Activated T-cell treated with anti-CD3 and anti-CD28 coated beads, Interleukin-2, amount 50 U/mL, for 72 hours (primary cell): ENCODE measurements around the gene PHOX2A. TPM values are rescaled to one million over a fixed set of nuclear protein-coding genes. Genes with fewer than 3 reads are reported as not detected.
"Not testable (repeated sequence)": the region's sequence is repeated elsewhere in the genome, so short reads cannot be mapped to it uniquely, and the experiment has no call there.

Experiments used
- ATAC-seq, 2 donors: fragments of 150-1000 bp; cut with Tn5 transposase; replicated peaks in 1 of 2; 2 replicates each; pipeline ENCODE4 v1.10.0; 2021; ENCODE audit warnings: moderate library complexity in 2 of 2, mild to moderate bottlenecking in 1 of 2
- DNase-seq, 2 donors: peaks; one replicate each; pipeline ENCODE4 v3.0.0; 2021 to 2022; ENCODE audit warnings: mixed read lengths in 1 of 2
- H3K27ac Mint-ChIP-seq: one replicate; pipeline ENCODE4 v1.8.0; 2022; ENCODE audit warnings: mild to moderate bottlenecking, moderate library complexity, mixed read lengths
- H3K27me3 Mint-ChIP-seq: one replicate; pipeline ENCODE4 v1.8.0; 2022; ENCODE audit warnings: low read depth, mixed read lengths
- H3K36me3 Mint-ChIP-seq, 2 donors: one replicate each; pipeline ENCODE4 v1.8.0; 2022; ENCODE audit warnings: mixed read lengths in 2 of 2, mild to moderate bottlenecking in 1 of 2; ENCODE audit not compliant: insufficient read depth in 2 of 2
- H3K4me1 Mint-ChIP-seq: one replicate; pipeline ENCODE4 v1.8.0; 2022; ENCODE audit warnings: low read depth, mixed read lengths
- H3K4me3 Mint-ChIP-seq, 2 donors: one replicate each; pipeline ENCODE4 v1.8.0; 2022; ENCODE audit warnings: mild to moderate bottlenecking in 2 of 2, mixed read lengths in 2 of 2, moderate library complexity in 2 of 2
- H3K9me3 Mint-ChIP-seq, 2 donors: one replicate each; pipeline ENCODE4 v1.8.0; 2022; ENCODE audit warnings: mixed read lengths in 2 of 2
- total RNA-seq, 2 donors: library from RNA; stranded (reverse); gene quantifications; one replicate each; pipeline ENCODE4 v1.2.3, GENCODE V29; 2022

PHOX2A gene
- total RNA-seq, 2 donors from 2014 or later, result not detected

DNA sequence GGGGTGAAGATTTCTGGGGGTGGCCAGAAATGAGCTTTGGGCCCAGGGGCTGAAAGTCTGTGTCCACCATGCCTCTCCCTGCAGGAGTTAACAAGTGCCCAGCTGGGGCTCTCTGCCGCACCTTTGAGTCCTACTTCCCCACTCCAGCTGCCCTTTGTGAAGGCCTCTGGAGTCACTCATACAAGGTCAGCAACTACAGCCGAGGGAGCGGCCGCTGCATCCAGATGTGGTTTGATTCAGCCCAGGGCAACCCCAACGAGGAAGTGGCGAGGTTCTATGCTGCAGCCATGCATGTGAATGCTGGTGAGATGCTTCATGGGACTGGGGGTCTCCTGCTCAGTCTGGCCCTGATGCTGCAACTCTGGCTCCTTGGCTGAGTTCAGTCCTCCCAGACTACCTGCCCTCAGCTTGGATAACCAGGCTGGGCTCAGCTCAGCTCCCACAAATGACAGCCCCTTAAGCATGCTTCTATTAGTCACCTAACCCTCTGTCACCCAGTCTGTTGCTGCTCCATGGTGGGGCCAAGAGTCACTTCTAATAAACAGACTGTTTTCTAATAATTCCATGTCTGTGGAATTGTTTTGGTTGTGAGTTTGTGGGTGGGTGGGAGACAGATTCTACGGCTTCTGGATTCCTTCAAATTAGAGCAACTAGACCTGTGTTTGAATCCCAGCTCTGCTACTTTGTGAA is 22.4 kb downstream of the PHOX2A start:
- Mint-ChIP-seq H3K27me3 (peaks cover 19% of the 10 kb centered on the region), H3K4me1 (peaks cover 29% of the 10 kb centered on the region), H3K9me3 (no peaks in the 10 kb centered on the region), H3K36me3 (peaks cover 4 to 7% of the 10 kb centered on the region in 2 donors), H3K4me3 (no peak overlapping the region), H3K27ac (no peak overlapping the region)
- DNase-seq (no peak), ATAC-seq (no peak)

GRCh38 chr11:72220696-72221363 is 23.1 kb downstream of the PHOX2A start:
- H3K36me3 Mint-ChIP-seq, result peaks cover 4 to 7% of the 10 kb centered on the region in 2 donors
- no peak overlapping the region for H3K27ac Mint-ChIP-seq
- no peaks in the 10 kb centered on the region for H3K9me3 Mint-ChIP-seq
- H3K4me1 Mint-ChIP-seq, result peaks cover 23% of the 10 kb centered on the region
- DNase-seq (no peak), ATAC-seq (no peak)
- no peak overlapping the region for H3K4me3 Mint-ChIP-seq
- peaks cover 23% of the 10 kb centered on the region for H3K27me3 Mint-ChIP-seq

DNA sequence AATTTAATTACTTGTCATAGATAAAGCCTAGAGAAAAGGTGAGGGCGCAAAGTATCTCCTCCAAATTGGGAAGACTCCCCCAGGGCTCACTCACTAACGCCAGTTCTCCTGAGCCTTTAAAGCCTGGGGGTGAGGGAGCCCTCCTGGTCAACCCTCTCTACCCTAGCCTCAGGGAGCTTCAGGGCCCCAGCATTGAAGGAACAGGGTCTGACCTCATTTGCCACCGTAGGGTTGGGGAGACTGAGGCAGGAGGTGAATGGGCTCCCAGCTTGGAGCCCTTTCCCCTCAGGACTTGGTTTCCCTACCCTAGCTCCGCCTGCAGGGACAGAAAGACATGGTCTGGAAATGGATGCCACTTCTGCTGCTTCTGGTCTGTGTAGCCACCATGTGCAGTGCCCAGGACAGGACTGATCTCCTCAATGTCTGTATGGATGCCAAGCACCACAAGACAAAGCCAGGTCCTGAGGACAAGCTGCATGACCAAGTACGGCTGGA is 25.7 kb downstream of the PHOX2A start:
- no peak overlapping the region for H3K4me3 Mint-ChIP-seq
- H3K27me3 Mint-ChIP-seq, result peaks cover 23% of the 10 kb centered on the region
- H3K4me1 Mint-ChIP-seq, result peaks cover 15% of the 10 kb centered on the region
- no peaks in the 10 kb centered on the region for H3K9me3 Mint-ChIP-seq
- H3K36me3 Mint-ChIP-seq, result peaks cover 0 to 1% of the 10 kb centered on the region in 2 donors
- ATAC-seq (no peak), DNase-seq (no peak)
- H3K27ac Mint-ChIP-seq, result no peak overlapping the region

GRCh38 chr11:72217841-72218240 is 26.1 kb downstream of the PHOX2A start:
- no peaks in the 10 kb centered on the region for H3K9me3 Mint-ChIP-seq
- H3K4me1 Mint-ChIP-seq, result peaks cover 13% of the 10 kb centered on the region

GRCh38 chr11:72216638-72217037 is 27.3 kb downstream of the PHOX2A start, which contains the start of gene FOLR2:
FOLR2 (plus strand) TSS chr11:72216794; CDS start chr11:72218585, 1,791 bp downstream.
- peaks cover 23% of the 10 kb centered on the region for H3K27me3 Mint-ChIP-seq
- peaks cover 4% of the 10 kb centered on the region for H3K4me1 Mint-ChIP-seq
- ATAC-seq (no peak), DNase-seq (no peak)
- H3K9me3 Mint-ChIP-seq, result no peaks in the 10 kb centered on the region
- no peaks in the 10 kb centered on the region for H3K36me3 Mint-ChIP-seq
- no peak within 1 kb of the TSS for H3K4me3 Mint-ChIP-seq
- no peak within 1 kb of the TSS for H3K27ac Mint-ChIP-seq

More at GRCh38 chr11:72217841-72218240, 26.1 kb downstream of the PHOX2A start:
- no peaks in the 10 kb centered on the region for H3K36me3 Mint-ChIP-seq
- no peak for ATAC-seq
- no peak overlapping the region for H3K4me3 Mint-ChIP-seq
- H3K27me3 Mint-ChIP-seq, result peaks cover 23% of the 10 kb centered on the region
- no peak overlapping the region for H3K27ac Mint-ChIP-seq
- DNase-seq, result no peak

- DNase-seq (no peak), ATAC-seq (no peak)
- H3K4me3 Mint-ChIP-seq, result no peak overlapping the region
- peaks cover 8 to 10% of the 10 kb centered on the region in 2 donors for H3K36me3 Mint-ChIP-seq
- peaks cover 4 to 9% of the 10 kb centered on the region in 2 donors for H3K9me3 Mint-ChIP-seq
- peaks cover 8% of the 10 kb centered on the region for H3K27me3 Mint-ChIP-seq
- no peaks in the 10 kb centered on the region for H3K4me1 Mint-ChIP-seq
- no peak overlapping the region for H3K27ac Mint-ChIP-seq
These were observed 34.9 kb downstream of the PHOX2A start for GRCh38 chr11:72209101-72209500.

DNA sequence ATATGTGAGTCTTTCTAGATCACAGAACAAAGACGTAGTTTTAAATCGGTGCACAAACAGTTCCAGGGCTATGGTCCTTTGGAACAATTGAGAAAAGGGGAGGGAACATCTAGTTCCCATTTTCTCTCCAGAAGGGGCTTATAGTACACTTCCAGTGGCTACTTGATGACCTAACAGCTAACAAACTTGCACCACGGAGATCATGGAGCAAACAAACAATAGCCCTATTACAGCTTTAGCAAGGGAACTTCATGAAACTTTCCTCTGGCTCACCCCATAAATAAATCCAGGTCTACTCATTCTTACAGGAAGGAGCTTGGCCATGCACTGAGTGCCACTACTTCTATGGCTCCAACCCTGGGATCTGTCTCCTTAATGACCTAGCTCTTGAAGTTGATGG is 35.7 kb downstream of the PHOX2A start:
- Mint-ChIP-seq H3K27ac (no peak overlapping the region), H3K4me1 (no peaks in the 10 kb centered on the region), H3K4me3 (no peak overlapping the region), H3K9me3 (peaks cover 4 to 9% of the 10 kb centered on the region in 2 donors), H3K36me3 (peaks cover 8 to 10% of the 10 kb centered on the region in 2 donors), H3K27me3 (peaks cover 8% of the 10 kb centered on the region)
- ATAC-seq (no peak), DNase-seq (no peak)

DNA sequence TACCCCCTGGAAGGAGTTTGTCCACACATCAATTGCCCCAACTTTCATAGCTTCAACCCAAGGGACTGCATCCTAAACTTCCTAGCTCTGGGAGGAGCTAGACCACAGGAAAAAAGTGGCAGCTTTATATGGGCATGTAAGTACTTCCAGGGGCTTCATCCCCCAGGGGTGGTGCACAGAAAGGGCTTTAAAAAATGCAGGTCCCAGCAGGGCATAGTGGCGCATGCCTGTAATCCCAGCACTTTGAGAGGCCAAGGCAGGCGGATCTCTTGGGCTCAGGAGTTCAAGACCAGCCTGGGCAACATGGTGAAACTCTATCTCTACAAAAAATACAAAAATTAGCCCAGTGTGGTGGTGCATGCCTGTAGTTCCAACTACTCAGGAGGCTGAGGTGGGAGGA is 37.2 kb downstream of the PHOX2A start:
- not testable (repeated sequence) for H3K27ac Mint-ChIP-seq, DNase-seq, H3K9me3 Mint-ChIP-seq, H3K4me3 Mint-ChIP-seq, H3K4me1 Mint-ChIP-seq, ATAC-seq, H3K27me3 Mint-ChIP-seq
- H3K36me3 Mint-ChIP-seq, result peaks cover 8 to 10% of the 10 kb centered on the region in 2 donors

GRCh38 chr11:72204886-72205285 is 39.1 kb downstream of the PHOX2A start:
- H3K36me3 Mint-ChIP-seq, result peaks cover 7 to 9% of the 10 kb centered on the region in 2 donors
- ATAC-seq, result no peak

DNA sequence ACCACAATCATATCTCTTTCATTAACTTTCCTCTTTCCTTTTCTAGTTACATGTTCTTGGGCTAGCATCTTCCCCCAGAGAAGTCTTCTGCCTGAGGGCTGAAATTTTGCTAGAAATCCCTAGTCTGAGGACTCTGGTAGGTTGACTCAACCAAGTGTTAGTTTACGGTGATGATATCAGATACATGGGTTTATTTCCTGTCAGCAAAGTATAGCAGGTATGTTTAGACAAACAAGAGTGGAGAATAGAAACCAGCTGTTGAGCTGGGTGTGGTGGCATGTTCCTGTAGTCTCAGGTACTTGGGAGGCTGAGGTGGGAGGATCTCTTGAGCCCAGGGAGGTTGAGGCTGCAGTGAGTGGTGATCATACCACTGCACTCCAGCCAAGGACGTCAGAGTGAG is 40.8 kb downstream of the PHOX2A start:
- no peaks in the 10 kb centered on the region for H3K36me3 Mint-ChIP-seq

More at GRCh38 chr11:72204886-72205285, 39.1 kb downstream of the PHOX2A start:
- Mint-ChIP-seq H3K27ac (no peak overlapping the region), H3K4me3 (no peak overlapping the region), H3K9me3 (peaks cover 2 to 8% of the 10 kb centered on the region in 2 donors), H3K4me1 (no peaks in the 10 kb centered on the region), H3K27me3 (peaks cover 8% of the 10 kb centered on the region)
- DNase-seq, result no peak

GRCh38 chr11:72202571-72202970 is 41.4 kb downstream of the PHOX2A start:
- Mint-ChIP-seq H3K4me3 (no peak overlapping the region), H3K9me3 (no peaks in the 10 kb centered on the region), H3K27me3 (no peaks in the 10 kb centered on the region), H3K27ac (no peak overlapping the region), H3K36me3 (no peaks in the 10 kb centered on the region), H3K4me1 (no peaks in the 10 kb centered on the region)
- DNase-seq (no peak), ATAC-seq (no peak)

More for the DNA sequence above, 40.8 kb downstream of the PHOX2A start:
- H3K27ac Mint-ChIP-seq, result no peak overlapping the region
- H3K27me3 Mint-ChIP-seq, result no peaks in the 10 kb centered on the region
- no peak overlapping the region for H3K4me3 Mint-ChIP-seq
- DNase-seq (no peak), ATAC-seq (no peak)
- H3K9me3 Mint-ChIP-seq, result no peaks in the 10 kb centered on the region
- no peaks in the 10 kb centered on the region for H3K4me1 Mint-ChIP-seq

DNA sequence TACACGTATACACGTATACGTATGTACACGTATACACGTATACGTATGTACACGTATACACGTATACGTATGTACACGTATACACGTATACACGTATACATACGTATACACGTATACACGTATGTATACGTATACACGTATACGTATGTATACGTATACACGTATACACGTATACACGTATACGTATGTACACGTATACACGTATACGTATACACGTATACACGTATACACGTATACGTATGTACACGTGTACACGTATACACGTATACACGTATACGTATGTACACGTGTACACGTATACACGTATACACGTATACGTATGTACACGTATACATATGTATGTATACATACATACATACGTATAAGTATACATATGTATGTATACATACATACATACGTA is 42.5 kb downstream of the PHOX2A start:
- DNase-seq, H3K36me3 Mint-ChIP-seq, H3K27me3 Mint-ChIP-seq, H3K4me3 Mint-ChIP-seq, H3K9me3 Mint-ChIP-seq, H3K4me1 Mint-ChIP-seq, H3K27ac Mint-ChIP-seq, ATAC-seq: not testable (repeated sequence)

- Mint-ChIP-seq H3K9me3 (no peaks in the 10 kb centered on the region), H3K27ac (no peak overlapping the region), H3K4me1 (no peaks in the 10 kb centered on the region), H3K36me3 (no peaks in the 10 kb centered on the region), H3K4me3 (no peak overlapping the region), H3K27me3 (no peaks in the 10 kb centered on the region)
- ATAC-seq, result no peak
- DNase-seq, result no peak
These were observed 48.3 kb downstream of the PHOX2A start for GRCh38 chr11:72195518-72196270.
